ENCODE measurements around the gene SUCLG2.

DNA sequence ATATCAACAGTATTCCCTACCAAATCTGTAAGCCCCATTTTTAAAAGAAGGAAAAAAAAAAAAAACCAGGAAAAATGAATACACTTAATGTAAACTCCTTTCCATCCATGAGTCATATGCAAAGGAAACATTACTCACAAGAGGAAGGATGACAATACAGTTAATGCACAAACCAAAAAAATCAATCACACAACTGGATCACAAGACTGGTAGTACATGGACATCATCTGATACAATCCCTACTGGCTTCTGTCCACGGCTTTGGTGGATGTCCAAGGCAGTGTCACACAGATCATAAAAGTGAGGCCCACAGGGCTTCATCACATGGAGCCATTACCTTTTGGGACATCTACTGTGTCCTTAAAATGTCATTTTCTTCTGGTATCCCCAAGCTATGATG, 44.0 kb downstream of the SUCLG2 start:
- TF ChIP-seq, protein P1, sequence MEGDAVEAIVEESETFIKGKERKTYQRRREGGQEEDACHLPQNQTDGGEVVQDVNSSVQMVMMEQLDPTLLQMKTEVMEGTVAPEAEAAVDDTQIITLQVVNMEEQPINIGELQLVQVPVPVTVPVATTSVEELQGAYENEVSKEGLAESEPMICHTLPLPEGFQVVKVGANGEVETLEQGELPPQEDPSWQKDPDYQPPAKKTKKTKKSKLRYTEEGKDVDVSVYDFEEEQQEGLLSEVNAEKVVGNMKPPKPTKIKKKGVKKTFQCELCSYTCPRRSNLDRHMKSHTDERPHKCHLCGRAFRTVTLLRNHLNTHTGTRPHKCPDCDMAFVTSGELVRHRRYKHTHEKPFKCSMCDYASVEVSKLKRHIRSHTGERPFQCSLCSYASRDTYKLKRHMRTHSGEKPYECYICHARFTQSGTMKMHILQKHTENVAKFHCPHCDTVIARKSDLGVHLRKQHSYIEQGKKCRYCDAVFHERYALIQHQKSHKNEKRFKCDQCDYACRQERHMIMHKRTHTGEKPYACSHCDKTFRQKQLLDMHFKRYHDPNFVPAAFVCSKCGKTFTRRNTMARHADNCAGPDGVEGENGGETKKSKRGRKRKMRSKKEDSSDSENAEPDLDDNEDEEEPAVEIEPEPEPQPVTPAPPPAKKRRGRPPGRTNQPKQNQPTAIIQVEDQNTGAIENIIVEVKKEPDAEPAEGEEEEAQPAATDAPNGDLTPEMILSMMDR (optimal IDR thresholded peaks at IDR 0.05 in 1 of 3, IDR thresholded peaks at IDR 0.05 in 1 of 3, conservative IDR thresholded peaks at IDR 0.05 in 1 of 3; ENCODE audit: extremely low read depth in 1 of 3, insufficient read depth in 2 of 3, low read length in 3 of 3), result no peak
- TF ChIP-seq EZH2 (IDR thresholded peaks at IDR 0.05; ENCODE audit: low read length), result no peak
